22Rv1 (cell line): ENCODE measurements around the gene LPAR5.

Experiments
- H3K27ac ChIP-seq: fragments of 450-650 bp; 2 replicates; pipeline ENCODE4 v1.5.1; 2017
- CTCF ChIP-seq: fragments of 450-650 bp; IDR thresholded peaks from 2 replicates; pipeline ENCODE4 v1.5.1; 2017; ENCODE audit warnings: mild to moderate bottlenecking
- ZFX ChIP-seq: fragments of 450-650 bp; IDR thresholded peaks from 2 replicates; pipeline ENCODE4 v1.6.1; 2017; ENCODE audit warnings: antibody characterized with exemption, borderline replicate concordance

Gene LPAR5

GRCh38 chr12:6646276-6647082 is 10.7 kb upstream of the LPAR5 start:
- H3K27ac ChIP-seq = peak overlapping the region; percentile 63
- TF ChIP-seq CTCF (no peak), ZFX (no peak)

GRCh38 chr12:6644903-6645302 is 9.1 kb upstream of the LPAR5 start:
- 0 out of 2 replicates have a peak, but pooled peaks have one; percentile 6 for TF ChIP-seq CTCF
- no peak for TF ChIP-seq ZFX
- H3K27ac ChIP-seq = no peak overlapping the region

- H3K27ac ChIP-seq = no peak overlapping the region
- no peak for TF ChIP-seq ZFX
- no peak for TF ChIP-seq CTCF
Observed at GRCh38 chr12:6644257-6644596, 8.5 kb upstream of the LPAR5 start.

GRCh38 chr12:6643569-6644256 is 8.0 kb upstream of the LPAR5 start:
- H3K27ac ChIP-seq = no peak overlapping the region
- TF ChIP-seq ZFX = no peak
- TF ChIP-seq CTCF = no peak

GRCh38 chr12:6641131-6641530 is 5.4 kb upstream of the LPAR5 start:
- TF ChIP-seq CTCF (no peak), ZFX (no peak)
- no peak overlapping the region for H3K27ac ChIP-seq

GRCh38 chr12:6640497-6640896 is 4.7 kb upstream of the LPAR5 start:
- no peak for TF ChIP-seq CTCF
- no peak for TF ChIP-seq ZFX
- H3K27ac ChIP-seq = no peak overlapping the region

GRCh38 chr12:6639151-6639801 is 3.5 kb upstream of the LPAR5 start:
- H3K27ac ChIP-seq = no peak overlapping the region
- TF ChIP-seq ZFX = no peak
- TF ChIP-seq CTCF = no peak
